Hippocampal formation (tissue), 2 donors: Measurements from ENCODE around the gene TBX5.

Experiments used
- DNase-seq, 2 donors: peaks; one replicate each; lab custom pipeline; 2025; lab: John Stamatoyannopoulos, UW

Gene TBX5

DNA sequence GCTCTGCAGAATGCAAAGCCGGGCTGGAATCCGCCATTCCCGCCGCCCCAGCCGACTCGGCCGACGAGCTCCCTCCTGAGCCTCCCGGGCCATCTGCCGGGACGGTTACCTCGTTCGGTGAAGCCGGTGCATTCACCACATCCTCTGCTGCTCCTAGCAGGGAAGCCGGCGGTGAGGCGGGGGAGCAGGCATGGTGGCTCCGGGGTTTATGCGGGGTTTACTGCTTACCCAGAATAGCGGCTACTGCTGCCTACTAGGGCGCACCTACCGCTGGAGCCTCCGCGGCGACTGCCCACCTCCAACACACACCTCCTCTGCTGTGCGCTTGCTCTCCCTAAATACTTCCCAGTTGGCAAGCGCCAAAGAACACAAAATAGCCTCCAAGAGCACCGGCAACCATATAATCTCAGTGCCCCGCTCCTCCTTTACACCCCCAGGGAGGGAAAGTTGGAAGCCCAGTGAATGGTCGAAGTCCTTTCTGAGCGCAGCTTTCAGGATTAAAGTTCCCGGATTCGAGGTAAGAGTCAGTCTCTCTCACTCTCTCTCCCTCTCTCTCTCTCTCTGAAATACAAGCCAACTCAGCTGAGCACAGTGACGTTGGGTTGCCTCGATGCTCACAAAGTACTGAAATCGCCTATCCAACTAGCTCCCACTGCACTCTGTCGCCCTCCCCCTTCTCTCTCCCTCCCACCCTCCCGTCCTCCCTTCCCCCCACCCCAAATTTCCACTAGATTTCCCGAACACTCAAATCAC is at the start of gene TBX5:
TSS of gene TBX5 (minus strand) at position 626 of the 753 bp plus-strand sequence. CDS start 2,246 bp downstream, outside the sequence.
- DNase-seq: no peak

- DNase-seq: no peak
These were observed 45.7 kb upstream of the TBX5 start for GRCh38 chr12:114451657-114452056.

GRCh38 chr12:114450515-114451300 is 44.8 kb upstream of the TBX5 start:
- DNase-seq: no peak

- no peak for DNase-seq
These were observed 44.1 kb upstream of the TBX5 start for GRCh38 chr12:114450019-114450418.

- DNase-seq: no peak
These were observed 42.6 kb upstream of the TBX5 start for GRCh38 chr12:114448618-114448933.

DNA sequence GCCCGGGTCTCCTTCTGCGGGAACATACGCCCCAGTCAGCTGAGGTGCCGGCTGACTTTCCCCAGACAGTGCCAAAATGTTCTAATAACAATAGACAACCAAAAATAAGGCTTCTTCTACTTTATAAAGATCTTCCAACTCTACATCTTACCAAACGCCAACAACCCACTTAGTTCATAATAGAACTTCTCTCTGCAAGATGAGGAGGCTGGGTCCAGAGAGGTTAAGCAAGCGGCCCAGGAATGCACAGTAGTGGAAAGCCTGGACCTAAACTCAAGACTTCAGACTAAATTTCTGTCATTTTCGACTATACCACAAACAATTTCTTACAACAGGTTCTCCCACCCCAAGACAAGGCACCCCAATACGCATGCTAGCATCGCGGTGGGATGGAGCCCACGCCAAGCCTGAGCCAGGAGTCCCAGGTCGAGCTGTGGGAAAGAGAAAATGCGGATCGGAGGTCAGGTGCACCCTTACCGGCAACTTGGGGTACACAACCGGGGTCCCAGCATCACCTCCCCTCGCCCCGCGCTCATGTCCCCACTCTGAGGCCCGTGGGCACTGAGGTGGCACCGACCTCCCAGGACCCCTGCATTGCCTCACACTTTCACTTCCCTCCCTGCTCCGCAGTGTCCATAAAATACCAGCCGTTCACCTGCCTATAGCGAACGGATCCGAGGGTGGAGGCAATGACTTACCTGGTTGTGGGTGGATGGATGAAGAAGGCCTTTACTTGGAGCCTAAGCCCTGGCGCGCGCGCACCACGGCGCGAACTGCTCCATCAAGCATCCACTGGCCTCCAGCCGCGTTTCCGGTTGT is 42.1 kb upstream of the TBX5 start:
- no peak for DNase-seq

DNA sequence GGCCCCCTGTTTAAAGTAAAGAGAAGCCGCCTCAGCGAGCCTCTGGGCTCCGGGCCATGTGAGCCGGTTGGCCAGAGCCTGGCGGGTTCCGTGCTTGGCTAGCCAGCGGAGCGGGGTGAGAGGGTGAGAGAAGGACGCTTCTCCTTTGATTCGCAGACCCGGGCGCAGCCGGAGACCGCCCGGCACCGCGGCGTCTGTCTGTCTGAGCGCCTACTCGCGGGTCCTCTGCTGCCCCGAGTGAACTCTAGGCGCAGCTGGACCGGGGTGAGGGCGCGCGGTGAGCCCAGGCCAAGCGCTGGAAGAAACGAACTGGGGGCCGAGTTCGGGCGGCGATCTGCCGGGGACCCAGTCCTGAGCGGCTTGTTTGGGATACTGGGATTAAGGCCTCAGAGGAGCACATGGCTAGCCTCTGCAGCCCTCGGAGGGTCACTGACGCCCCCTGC is 41.4 kb upstream of the TBX5 start:
- no peak for DNase-seq

DNA sequence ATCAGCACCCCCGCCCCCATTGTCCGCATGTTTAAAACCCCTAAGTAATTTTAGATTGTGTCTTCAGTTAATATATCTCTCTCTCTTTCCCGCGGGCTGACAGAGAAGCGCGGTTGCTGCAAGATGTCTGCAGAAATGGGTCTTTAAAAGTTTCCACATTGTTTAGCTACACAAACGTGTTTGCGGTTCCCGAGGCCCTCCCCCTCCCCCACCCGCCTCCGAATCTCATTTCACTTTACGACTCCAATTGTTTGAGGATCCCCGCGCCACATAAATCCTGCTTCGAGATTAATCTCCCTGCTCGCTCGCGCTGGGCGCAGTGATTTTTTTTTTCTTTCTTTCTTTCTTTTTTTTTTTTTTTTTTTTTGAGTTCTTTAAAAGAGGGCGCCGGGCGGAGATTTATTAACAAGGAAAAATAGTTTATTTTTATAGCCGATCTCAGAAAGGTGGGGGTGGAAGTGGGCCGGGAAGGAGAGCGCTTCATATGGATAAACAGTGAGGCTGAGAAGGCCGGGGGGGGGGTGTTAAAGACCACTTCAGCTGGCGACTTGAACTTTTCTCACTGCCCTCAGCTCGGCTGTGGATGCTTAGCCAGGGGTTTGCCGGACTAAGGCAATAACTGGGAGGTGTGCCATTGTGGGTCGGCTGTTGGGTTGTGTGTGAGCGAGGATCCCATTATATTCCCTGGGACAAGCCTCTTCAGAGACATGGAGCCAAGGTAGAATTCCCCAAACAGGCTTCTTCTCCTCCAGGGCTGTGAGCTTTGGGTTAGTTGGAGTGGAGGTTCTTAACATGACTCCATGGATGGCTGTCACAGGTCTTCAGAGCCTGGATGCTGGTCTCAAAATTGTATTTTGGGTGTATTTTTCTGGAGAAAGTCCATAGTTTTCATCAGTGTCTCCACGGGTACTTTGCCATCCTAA is 39.7 kb upstream of the TBX5 start:
- DNase-seq: no peak

DNA sequence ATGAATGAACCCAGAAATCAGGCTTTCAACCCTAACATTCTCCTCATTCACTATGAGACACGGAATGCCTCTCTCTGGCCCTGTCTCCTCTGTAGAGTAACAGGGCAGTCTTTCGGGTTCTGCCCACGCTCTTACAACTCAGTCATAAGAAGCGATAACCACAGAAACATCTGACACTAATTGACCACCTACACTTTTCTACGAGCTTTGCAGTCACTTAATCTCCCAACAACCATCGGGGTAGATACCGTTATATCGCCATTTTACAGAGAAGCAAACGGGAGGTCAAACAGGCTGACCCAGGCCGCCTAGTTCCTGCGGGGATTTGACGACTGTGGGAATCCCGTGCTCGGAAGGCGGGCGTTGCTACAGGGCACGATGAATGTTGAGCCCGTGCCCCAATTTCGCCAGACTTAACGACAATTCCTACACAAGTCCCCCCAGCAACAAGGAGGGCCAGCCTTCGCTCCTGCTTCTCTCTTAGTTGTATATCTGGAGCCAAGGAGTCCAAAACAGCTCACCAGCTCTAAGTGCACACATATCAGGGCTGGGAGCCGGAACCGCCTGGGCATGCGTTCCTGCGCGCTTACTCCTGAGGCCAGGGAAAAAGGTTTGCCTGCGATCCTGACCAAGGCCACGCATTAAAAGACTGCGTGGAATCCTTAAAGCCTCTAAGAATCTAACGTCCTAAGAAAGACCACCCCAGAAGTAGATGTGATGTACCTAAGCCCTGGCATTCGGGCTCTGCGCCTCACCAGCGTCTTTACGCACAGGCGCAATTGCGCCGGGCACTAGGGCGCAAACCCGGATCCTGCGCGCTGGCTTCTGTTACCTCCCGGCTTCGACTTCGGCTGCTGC is 38.7 kb upstream of the TBX5 start:
- DNase-seq: no peak

DNA sequence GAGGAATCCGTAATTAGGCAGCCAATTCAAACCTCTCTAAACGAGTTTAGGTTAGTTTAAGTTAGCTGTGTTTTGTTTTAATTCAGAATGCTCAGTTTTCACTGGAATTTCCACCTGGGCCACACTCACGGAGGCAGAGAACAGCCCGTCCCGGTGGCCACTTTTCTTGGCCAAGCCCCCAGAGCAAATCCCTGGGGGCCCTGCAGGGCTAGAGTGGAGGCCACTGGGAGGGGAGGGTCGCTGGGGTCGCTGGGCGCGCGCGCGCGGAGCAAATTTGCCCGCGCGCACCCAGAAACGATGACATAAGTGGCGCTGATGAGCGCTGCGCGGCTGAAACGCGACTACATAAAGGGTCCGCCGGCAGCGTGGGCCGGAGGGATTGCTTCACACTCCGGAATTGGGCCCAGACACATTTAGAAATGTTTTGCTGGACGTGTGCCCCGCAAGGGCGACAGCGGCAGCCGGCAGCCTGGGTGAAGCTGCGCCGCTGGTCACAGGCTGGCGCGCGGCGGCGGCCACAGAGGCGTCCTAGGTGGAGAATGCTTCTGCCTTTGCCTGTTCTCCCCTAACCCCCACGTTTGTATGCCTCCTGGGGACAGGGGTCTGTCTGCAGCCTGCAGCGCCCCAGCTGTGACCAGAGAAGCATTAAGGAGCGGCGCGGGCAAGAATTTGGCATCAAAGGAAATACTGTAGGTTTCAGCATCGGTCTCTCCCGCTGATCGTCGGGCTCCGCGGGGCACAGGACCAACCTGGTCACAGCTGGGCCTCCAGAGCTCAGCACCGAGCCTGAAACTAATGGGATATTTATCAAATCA is 37.9 kb upstream of the TBX5 start:
- no peak for DNase-seq

GRCh38 chr12:114442578-114442977 is 36.6 kb upstream of the TBX5 start:
- DNase-seq: no peak

GRCh38 chr12:114441545-114441944 is 35.6 kb upstream of the TBX5 start:
- no peak for DNase-seq

GRCh38 chr12:114441039-114441383 is 35.1 kb upstream of the TBX5 start:
- DNase-seq: no peak

- no peak for DNase-seq
These were observed 34.5 kb upstream of the TBX5 start for GRCh38 chr12:114440270-114441038.

- no peak for DNase-seq
These were observed 33.9 kb upstream of the TBX5 start for GRCh38 chr12:114439817-114440216.

DNA sequence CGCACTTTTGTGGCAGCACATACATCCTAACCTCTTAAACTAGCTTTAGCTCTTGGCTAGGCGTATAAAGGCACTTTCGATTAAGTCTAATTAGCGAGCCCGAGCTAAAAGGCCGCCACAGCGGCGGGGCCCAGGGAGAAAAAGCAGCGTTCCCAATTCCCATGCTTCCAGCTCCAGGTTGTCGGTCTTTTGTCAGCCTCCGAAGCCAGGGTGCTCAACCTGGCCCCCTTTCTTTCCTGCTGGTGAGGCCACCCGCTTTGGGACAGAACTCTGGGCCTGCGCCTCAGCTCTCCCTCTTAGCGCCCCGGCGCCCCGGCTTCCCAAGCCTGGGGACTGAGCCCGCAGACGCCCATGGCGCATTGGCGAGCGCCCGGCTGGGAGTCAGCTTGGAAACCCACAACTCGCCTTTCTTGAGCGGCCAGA is 33.3 kb upstream of the TBX5 start:
- DNase-seq: no peak

- no peak for DNase-seq
These were observed 32.8 kb upstream of the TBX5 start for GRCh38 chr12:114438635-114439256.

DNA sequence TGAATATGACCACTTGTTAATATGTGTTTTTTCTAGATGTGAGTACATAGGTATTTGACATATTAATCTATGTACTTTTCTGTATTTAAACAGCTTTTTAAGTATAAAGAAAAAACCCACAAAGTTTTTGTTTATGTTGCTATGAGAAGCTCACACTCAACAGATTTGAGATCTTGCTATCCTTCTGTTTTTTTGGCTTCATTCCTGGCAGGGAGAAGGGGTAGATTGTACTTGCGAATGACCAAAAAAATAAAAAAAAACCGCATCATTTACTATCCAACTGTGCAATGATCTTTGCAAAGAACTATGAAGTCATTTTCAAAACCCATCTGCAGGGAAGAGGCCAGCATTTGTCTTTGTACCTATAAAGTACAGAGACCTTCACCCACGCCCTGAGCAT is 28.4 kb upstream of the TBX5 start:
- no peak for DNase-seq
